Islet of Langerhans (tissue), 1 donor: ENCODE data around the gene ACADM.
"Not testable (repeated sequence)": the region's sequence is repeated elsewhere in the genome, so short reads cannot be mapped to it uniquely, and the experiment has no call there.

Source experiments
- FAIRE-seq: peaks from one replicate; lab custom pipeline; 2011; peaks lifted over from hg19 to GRCh38; lab: Jason Lieb, UNC

Gene ACADM

GRCh38 chr1:75724472-75725022 is at the start of gene ACADM:
TSS of gene ACADM (plus strand) at chr1:75724709. CDS start at chr1:75724788, 79 bp downstream.
- no peak for FAIRE-seq

DNA sequence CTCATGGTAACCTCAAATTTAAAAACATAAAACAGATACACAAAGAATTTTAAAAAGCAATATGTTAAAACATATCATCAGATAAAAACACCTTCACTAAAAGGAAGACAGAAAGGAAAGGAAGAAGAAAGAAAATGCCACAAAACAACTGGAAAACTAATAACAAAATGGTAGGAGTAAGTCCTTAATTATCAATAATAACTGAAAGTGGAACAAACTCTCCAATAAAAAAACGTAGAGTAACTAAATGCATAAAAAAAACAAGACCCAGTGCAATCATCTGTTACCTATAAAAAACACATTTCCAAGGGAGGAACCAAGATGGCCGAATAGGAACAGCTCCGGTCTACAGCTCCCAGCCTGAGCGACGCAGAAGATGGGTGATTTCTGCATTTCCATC is 47.1 kb upstream of the ACADM start:
- no peak for FAIRE-seq

DNA sequence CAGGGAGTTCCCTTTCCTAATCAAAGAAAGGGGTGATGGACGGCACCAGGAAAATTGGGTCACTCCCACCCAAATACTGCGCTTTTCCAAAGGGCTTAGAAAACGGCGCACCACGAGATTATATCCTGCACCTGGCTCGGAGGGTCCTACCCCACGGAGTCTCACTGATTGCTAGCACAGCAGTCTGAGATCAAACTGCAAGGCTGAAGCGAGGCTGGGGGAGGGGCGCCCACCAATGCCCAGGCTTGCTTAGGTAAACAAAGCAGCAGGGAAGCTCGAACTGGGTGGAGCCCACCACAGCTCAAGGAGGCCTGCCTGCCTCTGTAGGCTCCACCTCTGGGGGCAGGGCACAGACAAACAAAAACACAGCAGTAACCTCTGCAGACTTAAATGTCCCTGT is 46.5 kb upstream of the ACADM start:
- not testable (repeated sequence) for FAIRE-seq

DNA sequence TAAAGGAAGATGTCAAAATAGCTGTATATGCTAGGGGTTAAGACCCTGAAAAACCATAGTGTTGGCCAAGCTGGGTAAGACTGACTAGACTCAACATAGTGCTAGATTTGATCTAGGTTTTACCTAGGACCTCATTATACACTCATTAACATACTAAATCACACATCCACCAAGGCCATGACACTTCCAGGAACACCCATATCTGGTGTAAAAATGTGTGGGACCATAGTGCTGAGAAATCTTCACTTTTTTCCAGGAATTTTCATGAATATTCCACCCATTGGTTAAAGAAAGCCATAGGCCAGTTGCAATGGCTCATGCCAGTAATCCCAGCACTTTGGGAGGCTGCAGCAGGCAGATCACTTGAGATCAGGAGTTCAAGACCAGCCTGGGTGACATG is 34.0 kb upstream of the ACADM start:
- FAIRE-seq, result no peak

GRCh38 chr1:75693551-75693950 is 31.0 kb upstream of the ACADM start:
- FAIRE-seq, result no peak

DNA sequence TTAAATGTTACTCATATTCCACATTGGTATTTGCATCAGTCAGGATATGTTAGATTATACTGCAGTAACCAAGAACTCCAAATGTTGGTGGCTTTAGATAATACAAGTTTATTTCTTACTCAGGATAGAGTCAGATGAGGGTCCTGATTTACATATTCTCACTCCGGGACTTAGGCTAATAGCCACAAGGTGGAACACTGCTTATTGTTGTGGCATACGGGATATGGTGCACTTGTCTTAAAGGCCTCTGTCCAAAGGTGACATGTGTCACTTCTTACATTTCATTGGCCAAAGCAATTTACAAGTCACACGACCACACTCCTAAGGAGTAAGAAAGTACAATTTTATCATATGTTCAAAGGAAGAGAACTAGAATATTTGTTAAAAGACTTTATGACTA is 28.5 kb upstream of the ACADM start:
- FAIRE-seq, result no peak

GRCh38 chr1:75707191-75707590 is 17.3 kb upstream of the ACADM start:
- FAIRE-seq, result no peak

- no peak for FAIRE-seq
Observed at GRCh38 chr1:75708910-75709309, 15.6 kb upstream of the ACADM start.

- no peak for FAIRE-seq
Observed at GRCh38 chr1:75710832-75711231, 13.7 kb upstream of the ACADM start.

GRCh38 chr1:75711846-75712245 is 12.7 kb upstream of the ACADM start:
- no peak for FAIRE-seq

DNA sequence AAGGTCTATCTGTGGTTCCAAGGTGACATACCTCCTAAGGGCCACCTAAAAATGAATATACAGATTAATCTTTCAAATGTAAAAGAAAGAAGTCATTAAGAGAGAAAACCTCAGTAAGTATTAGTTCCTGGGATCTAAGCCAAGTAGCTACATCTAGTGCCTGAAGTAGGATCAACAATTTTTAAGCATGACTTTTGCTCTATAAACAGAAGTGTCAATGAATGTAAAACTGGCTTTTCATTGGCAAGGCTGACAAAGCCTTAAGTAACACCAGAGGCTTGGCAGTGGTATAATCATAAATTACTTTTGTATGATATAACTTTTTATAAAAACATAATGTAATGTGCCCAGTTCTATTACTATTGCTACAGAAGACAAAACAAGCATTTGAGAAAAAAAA is 12.2 kb upstream of the ACADM start:
- FAIRE-seq, result no peak

- FAIRE-seq, result no peak
Observed at GRCh38 chr1:75719810-75720209, 4.7 kb upstream of the ACADM start.

GRCh38 chr1:75720325-75720724 is 4.2 kb upstream of the ACADM start:
- no peak for FAIRE-seq

DNA sequence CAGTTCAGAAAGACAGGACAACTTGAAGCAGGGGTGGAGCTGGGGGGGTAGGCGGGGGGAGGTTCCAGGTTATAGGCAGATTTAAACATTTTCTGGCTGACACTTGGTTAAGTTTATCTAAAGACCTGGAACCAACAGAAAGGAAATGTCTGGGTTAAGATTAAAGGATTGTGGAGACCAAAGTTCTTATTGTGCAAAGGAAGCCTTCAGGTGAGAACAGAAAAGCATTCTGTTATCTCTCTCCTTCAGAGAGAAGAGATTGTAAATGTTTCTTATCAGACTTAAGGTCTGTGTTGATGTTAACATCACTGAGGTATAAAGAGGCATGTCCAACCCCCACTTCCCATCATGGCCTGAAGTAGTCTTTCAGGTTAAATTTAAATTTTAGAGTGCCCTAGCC is 3.7 kb upstream of the ACADM start:
- no peak for FAIRE-seq

- not testable (repeated sequence) for FAIRE-seq
Observed at GRCh38 chr1:75722246-75722645, 2.3 kb upstream of the ACADM start.

- no peak for FAIRE-seq
Observed at GRCh38 chr1:75722966-75723365, 1.5 kb upstream of the ACADM start.

GRCh38 chr1:75723989-75724471 is 479 bp upstream of the ACADM start:
- FAIRE-seq, result peak; percentile 5

- FAIRE-seq, result peak; percentile 36
Observed at GRCh38 chr1:75725266-75725665, 757 bp downstream of the ACADM start.

GRCh38 chr1:75725861-75726361 is 1.4 kb downstream of the ACADM start:
- FAIRE-seq, result no peak

DNA sequence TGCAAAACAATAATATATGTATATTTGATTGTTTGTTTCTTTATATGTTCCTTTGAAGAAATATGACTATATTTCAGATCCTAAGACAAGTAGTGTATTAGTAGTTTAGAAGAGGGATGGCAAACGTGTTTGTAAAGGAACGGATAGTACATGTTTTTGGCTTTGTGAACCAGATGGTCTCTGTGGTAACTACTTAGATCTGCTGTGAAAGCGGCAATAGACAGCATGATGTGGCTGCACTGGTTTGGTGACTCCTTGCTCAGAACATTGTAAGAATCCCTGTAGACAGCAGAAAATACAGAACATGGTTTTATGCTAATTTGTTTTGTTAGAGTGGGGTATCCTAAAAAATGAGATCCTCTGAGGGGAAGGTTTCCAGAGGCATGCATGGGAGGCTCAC is 3.1 kb downstream of the ACADM start:
- FAIRE-seq, result no peak

DNA sequence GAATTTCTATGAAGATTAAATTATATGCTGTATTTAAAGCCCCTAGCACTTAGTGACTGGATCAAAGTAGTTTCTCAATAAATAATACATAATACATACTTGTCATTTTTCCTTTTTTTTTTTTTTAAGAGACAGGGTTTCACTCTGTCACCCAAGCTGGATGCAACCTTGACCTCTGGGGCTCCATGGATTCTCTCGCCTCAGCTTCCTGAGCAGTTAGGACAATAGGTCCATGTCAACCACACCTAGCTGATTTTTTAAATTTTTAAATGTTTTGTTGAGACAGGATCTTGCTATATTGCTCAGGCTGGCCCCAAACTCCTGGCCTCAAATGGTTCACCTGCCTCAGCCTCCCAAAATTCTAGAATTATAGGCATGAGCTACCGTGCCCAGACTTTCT is 5.9 kb downstream of the ACADM start:
- FAIRE-seq, result no peak

GRCh38 chr1:75731881-75732280 is 7.4 kb downstream of the ACADM start:
- FAIRE-seq, result no peak

DNA sequence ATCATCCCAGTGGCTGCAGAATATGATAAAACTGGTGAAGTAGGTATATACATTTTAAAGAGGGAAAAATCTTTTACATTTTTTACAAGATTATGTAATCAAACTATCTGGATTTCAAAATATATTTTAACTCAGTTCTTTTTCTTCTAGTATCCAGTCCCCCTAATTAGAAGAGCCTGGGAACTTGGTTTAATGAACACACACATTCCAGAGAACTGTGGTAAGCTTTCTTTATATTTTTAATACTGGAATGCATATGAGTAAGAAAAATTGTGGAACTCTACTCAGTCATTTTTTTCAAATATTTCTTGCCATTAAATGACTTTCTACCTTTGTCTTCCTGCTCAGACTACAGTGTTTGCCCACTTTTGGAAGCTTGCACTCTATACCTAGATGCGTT is 8.2 kb downstream of the ACADM start:
- FAIRE-seq, result no peak

GRCh38 chr1:75733661-75734060 is 9.2 kb downstream of the ACADM start:
- no peak for FAIRE-seq

DNA sequence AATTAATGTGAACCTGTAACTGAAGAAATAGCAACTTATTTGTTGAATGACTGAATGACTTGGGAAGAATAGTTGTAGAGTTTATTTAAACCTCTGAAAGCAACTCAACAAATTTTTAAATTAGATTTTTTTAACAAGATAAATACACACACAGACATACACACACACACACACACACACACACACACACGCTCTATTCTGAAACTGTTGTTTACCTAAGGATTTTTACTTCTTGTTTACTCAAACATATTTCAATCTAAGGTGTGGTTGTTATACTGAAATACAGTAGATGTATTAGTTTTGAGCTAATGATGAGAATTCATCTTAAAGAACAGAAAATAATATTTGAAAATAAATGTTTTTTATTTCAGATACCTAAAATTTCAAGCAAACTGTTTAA is 11.5 kb downstream of the ACADM start:
- peak; percentile 30 for FAIRE-seq
